H9 (cell line): ENCODE results near the gene CD300H. TPM values are rescaled to one million over a fixed set of nuclear protein-coding genes. Genes with fewer than 3 reads are reported as not detected.

Experiments
- DNase-seq: peaks from one replicate; pipeline ENCODE4 v3.0.0-alpha.2; 2017
- H2AFZ ChIP-seq: one replicate; pipeline ENCODE4 v1.6.1; 2013; ENCODE audit warnings: mild to moderate bottlenecking, low read length, control low read depth, moderate library complexity
- H2AK5ac ChIP-seq: 2 replicates; pipeline ENCODE4 v1.6.1; 2013; ENCODE audit warnings: low read length, control low read depth, mixed read lengths; ENCODE audit not compliant: insufficient read length
- H2BK120ac ChIP-seq: one replicate; pipeline ENCODE4 v1.6.1; 2013; ENCODE audit warnings: low read depth, mild to moderate bottlenecking, low read length, control low read depth, inconsistent platforms; ENCODE audit not compliant: poor library complexity, severe bottlenecking
- H2BK12ac ChIP-seq: 2 replicates; pipeline ENCODE4 v1.6.1; 2013; ENCODE audit warnings: low read length, control low read depth, mixed read lengths, low read depth; ENCODE audit not compliant: insufficient read length
- H2BK15ac ChIP-seq: 2 replicates; pipeline ENCODE4 v1.6.1; 2013; ENCODE audit warnings: low read depth, low read length, control low read depth
- H2BK20ac ChIP-seq: one replicate; pipeline ENCODE4 v1.6.1; 2013; ENCODE audit warnings: low read depth, mild to moderate bottlenecking, low read length, control low read depth, inconsistent platforms; ENCODE audit not compliant: poor library complexity, severe bottlenecking
- H2BK5ac ChIP-seq: 2 replicates; pipeline ENCODE4 v1.6.1; 2013; ENCODE audit warnings: low read length, control low read depth, mixed read lengths; ENCODE audit not compliant: insufficient read length
- H3K14ac ChIP-seq: 2 replicates; pipeline ENCODE4 v1.6.1; 2013; ENCODE audit warnings: low read length, control low read depth; ENCODE audit not compliant: insufficient read depth
- H3K18ac ChIP-seq: 2 replicates; pipeline ENCODE4 v1.6.1; 2013; ENCODE audit warnings: low read depth, mild to moderate bottlenecking, mixed read lengths, low read length, control low read depth; ENCODE audit not compliant: insufficient read length
- H3K23ac ChIP-seq: 2 replicates; pipeline ENCODE4 v1.6.1; 2013; ENCODE audit warnings: low read length, control low read depth, mixed read lengths, low read depth; ENCODE audit not compliant: insufficient read length
- H3K23me2 ChIP-seq: 2 replicates; pipeline ENCODE4 v1.6.1; 2013; ENCODE audit warnings: low read depth, mild to moderate bottlenecking, mixed read lengths, low read length, control low read depth; ENCODE audit not compliant: insufficient read length, poor library complexity, severe bottlenecking
- H3K27ac ChIP-seq: 2 replicates; pipeline ENCODE4 v1.5.1; 2013; ENCODE audit warnings: low read length, control low read depth, mixed read lengths, low read depth; ENCODE audit not compliant: insufficient read length
- H3K27me3 ChIP-seq: 2 replicates; pipeline ENCODE4 v1.6.1; 2013; ENCODE audit warnings: low read length, control low read depth, inconsistent platforms; ENCODE audit not compliant: insufficient read depth
- H3K4ac ChIP-seq: 2 replicates; pipeline ENCODE4 v1.6.1; 2013; ENCODE audit warnings: low read depth, mild to moderate bottlenecking, control low read depth, inconsistent platforms, low read length, moderate library complexity
- H3K4me1 ChIP-seq: 2 replicates; pipeline ENCODE4 v1.6.1; 2013; ENCODE audit warnings: low read length, control low read depth, inconsistent platforms; ENCODE audit not compliant: insufficient read depth
- H3K4me2 ChIP-seq: 2 replicates; pipeline ENCODE4 v1.6.1; 2013; ENCODE audit warnings: low read length, control low read depth, mixed read lengths; ENCODE audit not compliant: insufficient read length, insufficient read depth
- H3K56ac ChIP-seq: 2 replicates; pipeline ENCODE4 v1.6.1; 2013; ENCODE audit warnings: low read depth, mild to moderate bottlenecking, mixed read lengths, low read length, control low read depth; ENCODE audit not compliant: insufficient read length
- H3K79me1 ChIP-seq: 2 replicates; pipeline ENCODE4 v1.6.1; 2013; ENCODE audit warnings: low read depth, mild to moderate bottlenecking, moderate library complexity, low read length, control low read depth, inconsistent platforms; ENCODE audit not compliant: insufficient read depth, poor library complexity, severe bottlenecking
- H3K79me2 ChIP-seq: 2 replicates; pipeline ENCODE4 v1.6.1; 2013; ENCODE audit warnings: low read length, control low read depth, inconsistent platforms; ENCODE audit not compliant: insufficient read depth
- H3K9ac ChIP-seq: 2 replicates; pipeline ENCODE4 v1.6.1; 2013; ENCODE audit warnings: low read length, control low read depth, mixed read lengths; ENCODE audit not compliant: insufficient read length; ENCODE audit errors: extremely low read depth
- H3K9me3 ChIP-seq: one replicate; pipeline ENCODE4 v1.6.1; 2013; ENCODE audit warnings: low read depth, low read length, inconsistent platforms; ENCODE audit not compliant: control insufficient read depth
- H3T11ph ChIP-seq: one replicate; pipeline ENCODE4 v1.6.1; 2013; ENCODE audit warnings: mild to moderate bottlenecking, low read length, control low read depth, inconsistent platforms
- H4K20me1 ChIP-seq: one replicate; pipeline ENCODE4 v1.6.1; 2013; ENCODE audit not compliant: control insufficient read depth, insufficient read length, insufficient read depth
- H4K5ac ChIP-seq: 2 replicates; pipeline ENCODE4 v1.6.1; 2013; ENCODE audit warnings: low read depth, mild to moderate bottlenecking, mixed read lengths, low read length, control low read depth; ENCODE audit not compliant: insufficient read length
- H4K8ac ChIP-seq: replicated peaks from 2 replicates; pipeline ENCODE4 v1.6.1; 2013; ENCODE audit warnings: low read length, control low read depth, mixed read lengths, low read depth; ENCODE audit not compliant: insufficient read length
- H4K91ac ChIP-seq: 2 replicates; pipeline ENCODE4 v1.6.1; 2013; ENCODE audit warnings: low read depth, mild to moderate bottlenecking, moderate library complexity, mixed read lengths, low read length, control low read depth; ENCODE audit not compliant: insufficient read length
- H3K27ac Mint-ChIP-seq, 3 experiments: 2 replicates in 2 of 3; 3 replicates in 1 of 3; pipeline ENCODE4 v1.8.0; 2020 to 2021; ENCODE audit warnings: mixed read lengths in 3 of 3, mild to moderate bottlenecking in 1 of 3, moderate library complexity in 1 of 3
- H3K27me3 Mint-ChIP-seq: 2 replicates; pipeline ENCODE4 v1.8.0; 2021; ENCODE audit warnings: low read depth, mild to moderate bottlenecking, moderate library complexity, mixed read lengths
- H3K36me3 Mint-ChIP-seq, 3 experiments: 2 replicates in 2 of 3; 3 replicates in 1 of 3; pipeline ENCODE4 v1.8.0; 2020 to 2021; ENCODE audit warnings: low read depth in 3 of 3, mixed read lengths in 3 of 3; ENCODE audit not compliant: insufficient read depth in 1 of 3
- H3K4me1 Mint-ChIP-seq, 2 experiments: 2 replicates each; pipeline ENCODE4 v1.8.0; 2020; ENCODE audit warnings: mixed read lengths in 2 of 2
- H3K4me3 Mint-ChIP-seq, 2 experiments: 2 replicates in 1 of 2; 3 replicates in 1 of 2; pipeline ENCODE4 v1.8.0; 2020 to 2021; ENCODE audit warnings: mild to moderate bottlenecking in 2 of 2, mixed read lengths in 2 of 2, moderate library complexity in 1 of 2
- H3K9me3 Mint-ChIP-seq, 2 experiments: 2 replicates in 1 of 2; 3 replicates in 1 of 2; pipeline ENCODE4 v1.8.0; 2020; ENCODE audit warnings: mild to moderate bottlenecking in 2 of 2, mixed read lengths in 2 of 2, moderate library complexity in 1 of 2
- WGBS: extraction: QIAGEN DNeasy Blood & Tissue Kit; methylation state at CpG from one replicate; pipeline ENCODE4 v1.1.7; 2013; ENCODE audit warnings: missing lambda C conversion rate, low lambda C conversion rate, mixed read lengths; ENCODE audit not compliant: insufficient read length; ENCODE audit errors: extremely low coverage; 5-methylcytosine and 5-hydroxymethylcytosine counted together
- total RNA-seq: library from RNA; stranded (reverse); gene quantifications from 2 replicates; pipeline ENCODE4 v1.2.1, GENCODE V29; 2021
- TF ChIP-seq, protein P1 (sequence below): fragments of 200-600 bp; sonication (generic); conservative IDR thresholded peaks from 3 replicates; pipeline ENCODE4 v1.8.0; 2021; ENCODE audit warnings: antibody characterized with exemption, mild to moderate bottlenecking

CD300H gene
- total RNA-seq, 1 experiment from 2014 or later, result not detected

DNA sequence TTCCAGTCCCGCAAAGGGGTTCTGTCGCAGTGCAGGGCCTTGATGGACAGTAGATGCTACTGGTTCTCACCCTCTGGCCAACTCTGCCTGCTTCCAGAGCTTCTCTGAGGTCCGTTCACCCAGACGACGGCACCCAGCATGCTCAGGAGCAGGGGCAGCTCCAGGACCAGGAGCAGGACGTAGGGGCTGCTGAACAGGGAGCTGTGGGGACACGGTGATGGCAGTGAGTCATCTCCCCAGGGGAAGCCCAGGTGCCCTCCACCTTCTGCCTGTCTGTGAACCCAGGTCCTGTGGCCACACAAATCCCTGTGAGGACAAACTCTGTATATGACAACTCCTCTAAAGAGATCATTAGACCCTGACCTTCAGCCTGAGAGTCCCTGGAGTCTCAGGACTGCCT is 18.0 kb downstream of the CD300H start:
- no peak overlapping the region for H3K14ac ChIP-seq
- H2BK5ac ChIP-seq, result no peak overlapping the region
- H2BK120ac ChIP-seq, result no peak overlapping the region
- H2BK20ac ChIP-seq, result no peak overlapping the region
- no peak overlapping the region for H3T11ph ChIP-seq
- H4K8ac ChIP-seq, result no peak overlapping the region
- no peaks in the 10 kb centered on the region for H3K23me2 ChIP-seq
- H2BK12ac ChIP-seq, result no peak overlapping the region
- H3K79me1 ChIP-seq, result no peaks in the 10 kb centered on the region
- no peak overlapping the region for H3K9ac ChIP-seq
- TF ChIP-seq, protein P1, sequence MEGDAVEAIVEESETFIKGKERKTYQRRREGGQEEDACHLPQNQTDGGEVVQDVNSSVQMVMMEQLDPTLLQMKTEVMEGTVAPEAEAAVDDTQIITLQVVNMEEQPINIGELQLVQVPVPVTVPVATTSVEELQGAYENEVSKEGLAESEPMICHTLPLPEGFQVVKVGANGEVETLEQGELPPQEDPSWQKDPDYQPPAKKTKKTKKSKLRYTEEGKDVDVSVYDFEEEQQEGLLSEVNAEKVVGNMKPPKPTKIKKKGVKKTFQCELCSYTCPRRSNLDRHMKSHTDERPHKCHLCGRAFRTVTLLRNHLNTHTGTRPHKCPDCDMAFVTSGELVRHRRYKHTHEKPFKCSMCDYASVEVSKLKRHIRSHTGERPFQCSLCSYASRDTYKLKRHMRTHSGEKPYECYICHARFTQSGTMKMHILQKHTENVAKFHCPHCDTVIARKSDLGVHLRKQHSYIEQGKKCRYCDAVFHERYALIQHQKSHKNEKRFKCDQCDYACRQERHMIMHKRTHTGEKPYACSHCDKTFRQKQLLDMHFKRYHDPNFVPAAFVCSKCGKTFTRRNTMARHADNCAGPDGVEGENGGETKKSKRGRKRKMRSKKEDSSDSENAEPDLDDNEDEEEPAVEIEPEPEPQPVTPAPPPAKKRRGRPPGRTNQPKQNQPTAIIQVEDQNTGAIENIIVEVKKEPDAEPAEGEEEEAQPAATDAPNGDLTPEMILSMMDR, result no peak
- Mint-ChIP-seq H3K27me3 (peaks cover 20% of the 10 kb centered on the region), H3K4me1 (no peaks in the 10 kb centered on the region), H3K27ac (no peak overlapping the region; a peak in 1 of 7 replicates), H3K36me3 (no peaks in the 10 kb centered on the region), H3K4me3 (no peak overlapping the region), H3K9me3 (peaks cover 0 to 2% of the 10 kb centered on the region in 2 experiments; a peak in 1 of 5 replicates)
- no peak overlapping the region for H4K5ac ChIP-seq
- no peaks in the 10 kb centered on the region for H3K79me2 ChIP-seq
- WGBS, result no CpG with 5 or more reads among the region's 7 CpGs
- H2AFZ ChIP-seq, result no peak overlapping the region
- H3K27me3 ChIP-seq, result no peaks in the 10 kb centered on the region
- no peak overlapping the region for H3K4ac ChIP-seq
- H3K9me3 ChIP-seq, result no peaks in the 10 kb centered on the region
- H3K56ac ChIP-seq, result no peak overlapping the region
- no peak overlapping the region for H2AK5ac ChIP-seq
- no peak overlapping the region for H3K23ac ChIP-seq
- no peaks in the 10 kb centered on the region for H3K4me1 ChIP-seq
- H3K4me2 ChIP-seq, result no peak overlapping the region
- no peak overlapping the region for H4K91ac ChIP-seq
- no peak overlapping the region for H3K27ac ChIP-seq
- no peaks in the 10 kb centered on the region for H4K20me1 ChIP-seq
- H3K18ac ChIP-seq, result no peak overlapping the region
- no peak for DNase-seq
- no peak overlapping the region for H2BK15ac ChIP-seq
